ENCODE results near the gene SFXN5. TPM values are rescaled to one million over a fixed set of nuclear protein-coding genes. Genes with fewer than 3 reads are reported as not detected.

The SFXN5 gene
- total RNA-seq, 1 experiment from 2014 or later, result 27.8 TPM

GRCh38 chr2:73117441-73117840 is 45.9 kb upstream of the SFXN5 start:
- no peaks in the 10 kb centered on the region for H3K9me3 ChIP-seq (ENCODE audit: control insufficient read depth, insufficient read depth, low read depth, low read length)
- no peak overlapping the region for H3K27ac ChIP-seq (ENCODE audit: low read length)
- ATAC-seq (no peak), DNase-seq (ENCODE audit: low read depth, low spot score) (no peak)
- no peak overlapping the region for H3K4me3 ChIP-seq (ENCODE audit: low read depth in 2 of 2, low read length in 2 of 2)
- no peaks in the 10 kb centered on the region for H3K27me3 ChIP-seq (ENCODE audit: control insufficient read depth, insufficient read depth, low read length)
- no peaks in the 10 kb centered on the region; the same call in 1 of the 2 replicates for H3K36me3 ChIP-seq (ENCODE audit: control insufficient read depth, insufficient read depth, low read length)
- intact Hi-C loops (cut with micrococcal nuclease; ENCODE audit: unreplicated experiment) (no loop called here), in situ Hi-C loops (cut with HindIII; ENCODE audit: low pct_unique_long_range_greater_than_20kb, low sequenced_read_pairs) (no loop called here)
- ChIA-PET POLR2A (no interaction called here), CTCF (no interaction called here)
- no TSS peak for BruUV-seq (replicated peaks)
- TF ChIP-seq CTCF (IDR thresholded peaks at IDR 0.05), result no peak
- TF ChIP-seq SIN3A (IDR thresholded peaks at IDR 0.05; ENCODE audit: borderline replicate concordance, insufficient read depth, low read depth, low read length), result no peak
- TF ChIP-seq REST (IDR thresholded peaks at IDR 0.05; ENCODE audit: insufficient read depth in 1 of 2, low read depth in 2 of 2, low read length in 1 of 2), result no peak
- no peak for TF ChIP-seq POLR2AphosphoS5 (IDR thresholded peaks at IDR 0.05; ENCODE audit: low read depth, low read length)
- no peak for TF ChIP-seq TCF7L2 (IDR thresholded peaks at IDR 0.05; ENCODE audit: low read depth, low read length)
- H3K4me1 ChIP-seq (ENCODE audit: control insufficient read depth, insufficient read depth, low read length), result peaks cover 5% of the 10 kb centered on the region; the same call in 1 of the 2 replicates

GRCh38 chr2:73116182-73116960 is 44.9 kb upstream of the SFXN5 start:
- intact Hi-C loops (cut with micrococcal nuclease; ENCODE audit: unreplicated experiment), result no loop called here
- H3K27ac ChIP-seq (ENCODE audit: low read length), result no peak overlapping the region
- no peaks in the 10 kb centered on the region for H3K9me3 ChIP-seq (ENCODE audit: control insufficient read depth, insufficient read depth, low read depth, low read length)
- H3K4me3 ChIP-seq (ENCODE audit: low read depth in 2 of 2, low read length in 2 of 2), result no peak overlapping the region
- ChIA-PET CTCF (no interaction called here), POLR2A (no interaction called here)
- in situ Hi-C loops (cut with HindIII; ENCODE audit: low pct_unique_long_range_greater_than_20kb, low sequenced_read_pairs), result no loop called here
- no peak for ATAC-seq
- no peak for DNase-seq (ENCODE audit: low read depth, low spot score)
- H3K27me3 ChIP-seq (ENCODE audit: control insufficient read depth, insufficient read depth, low read length), result no peaks in the 10 kb centered on the region
- TF ChIP-seq CTCF (IDR thresholded peaks at IDR 0.05) (no peak), POLR2AphosphoS5 (IDR thresholded peaks at IDR 0.05; ENCODE audit: low read depth, low read length) (no peak), SIN3A (IDR thresholded peaks at IDR 0.05; ENCODE audit: borderline replicate concordance, insufficient read depth, low read depth, low read length) (no peak), REST (IDR thresholded peaks at IDR 0.05; ENCODE audit: insufficient read depth in 1 of 2, low read depth in 2 of 2, low read length in 1 of 2) (no peak), TCF7L2 (IDR thresholded peaks at IDR 0.05; ENCODE audit: low read depth, low read length) (no peak)
- H3K4me1 ChIP-seq (ENCODE audit: control insufficient read depth, insufficient read depth, low read length), result peaks cover 6% of the 10 kb centered on the region
- BruUV-seq (replicated peaks), result no TSS peak
- peaks cover 2% of the 10 kb centered on the region; the same call in 1 of the 2 replicates for H3K36me3 ChIP-seq (ENCODE audit: control insufficient read depth, insufficient read depth, low read length)

Data from Panc1 (cell line).